SU-DHL-6 (cell line): ENCODE results near the gene MED12L.

Experiments
- CTCF ChIP-seq: fragments of 200-600 bp; sonication (generic); IDR thresholded peaks from one replicate; pipeline ENCODE4 v1.5.1; 2017; ENCODE audit warnings: antibody characterized with exemption, mild to moderate bottlenecking, low read length, moderate library complexity; ENCODE audit not compliant: insufficient read depth, poor library complexity, severe bottlenecking
- EZH2phosphoT487 ChIP-seq: fragments of 200-600 bp; sonication (generic), shearing (Covaris generic); conservative IDR thresholded peaks from 2 replicates; pipeline ENCODE4 v1.6.1; 2018; ENCODE audit warnings: mild to moderate bottlenecking, antibody characterized with exemption, low read length, moderate library complexity, mixed read lengths

GRCh38 chr3:151321526-151321925, 236.1 kb downstream of the MED12L start:
- TF ChIP-seq CTCF = no peak
- TF ChIP-seq EZH2phosphoT487 = no peak
